Gastrocnemius medialis (tissue), 4 donors: ENCODE results near the gene IQGAP3. TPM values are rescaled to one million over a fixed set of nuclear protein-coding genes. Genes with fewer than 3 reads are reported as not detected.
A peak's percentile ranks its signal among the peaks of the same experiment; 100 is the strongest.

Source experiments
- ATAC-seq, 2 donors: fragments of 150-250 bp; one replicate each; pipeline ENCODE4 v1.9.1; 2016
- DNase-seq, 2 donors: peaks; one replicate each; pipeline ENCODE4 v3.0.0-alpha.2; 2019
- H3K27ac ChIP-seq, 4 donors: fragments of 200-600 bp; sonication (generic); 1 replicate in 1 of 4; 2 replicates in 3 of 4; pipeline ENCODE4 v1.5.1; 2016 to 2018; ENCODE audit warnings: mild to moderate bottlenecking in 2 of 4, moderate library complexity in 1 of 4
- H3K27me3 ChIP-seq, 3 donors: fragments of 200-600 bp; sonication (generic) in 2 of 3; 1 replicate in 1 of 3; 2 replicates in 2 of 3; pipeline versions ENCODE4 v1.5.1 to v1.6.0; 2016 to 2019; ENCODE audit warnings: mild to moderate bottlenecking in 1 of 3, moderate library complexity in 1 of 3
- H3K36me3 ChIP-seq, 2 donors: fragments of 200-600 bp; sonication (generic) in 1 of 2; one replicate each; pipeline ENCODE4 v1.5.1; 2017 to 2018
- H3K4me1 ChIP-seq, 2 donors: fragments of 200-600 bp; sonication (generic) in 1 of 2; one replicate each; pipeline ENCODE4 v1.5.1; 2016 to 2017; ENCODE audit warnings: mild to moderate bottlenecking in 2 of 2
- H3K4me3 ChIP-seq, 4 donors: fragments of 200-600 bp; sonication (generic) in 3 of 4; 1 replicate in 1 of 4; 2 replicates in 3 of 4; pipeline ENCODE4 v1.5.1; 2016 to 2019; ENCODE audit warnings: mild to moderate bottlenecking in 2 of 4
- H3K9me3 ChIP-seq, 3 donors: fragments of 200-600 bp; sonication (generic) in 2 of 3; 1 replicate in 1 of 3; 2 replicates in 2 of 3; pipeline ENCODE4 v1.5.1; 2016 to 2019
- POLR2A ChIP-seq, 2 donors: fragments of 450-650 bp; IDR thresholded peaks; one replicate each; pipeline ENCODE4 v1.6.1; 2017; ENCODE audit warnings: antibody characterized with exemption in 2 of 2, mild to moderate bottlenecking in 2 of 2, moderate library complexity in 2 of 2
- in situ Hi-C, 4 donors: fragments of 200-750 bp; cut with MboI; loops; one replicate each; pipeline versions ENCODE4 v1.15.0 to v1.8.0; 2017; ENCODE audit warnings: low sequenced_read_pairs in 4 of 4
- intact Hi-C: fragments of 100-400 bp; cut with DNase I; formaldehyde crosslinking; loops from one replicate; pipeline ENCODE4 v1.15.1; 2023; ENCODE audit warnings: low total_unique reads
- total RNA-seq, 4 donors: library from RNA; depleted of rRNA; stranded (reverse); fragments of >200 nt; gene quantifications; one replicate each; pipeline versions ENCODE4 v1.1.0 to v1.2.3, GENCODE V29; 2016
- TF ChIP-seq, protein P1 (sequence below), 5 experiments: fragments of 450-650 bp in 3 of 5; fragments of 200-600 bp in 2 of 5; sonication (generic) in 2 of 5; IDR thresholded peaks in 4 of 5; conservative IDR thresholded peaks in 1 of 5; 1 replicate in 4 of 5; 2 replicates in 1 of 5; pipeline ENCODE4 v1.5.1; 2016 to 2019; ENCODE audit warnings: antibody characterized with exemption in 5 of 5, mild to moderate bottlenecking in 3 of 5, moderate library complexity in 3 of 5

Gene IQGAP3
- total RNA-seq, 4 donors from 2014 or later: 0.20 to 0.55 TPM; not detected in 2

GRCh38 chr1:156543066-156543465, 29.3 kb downstream of the IQGAP3 start:
- H3K36me3 ChIP-seq: no peaks in the 10 kb centered on the region
- no peak for ATAC-seq
- no peak overlapping the region for H3K27ac ChIP-seq
- H3K4me3 ChIP-seq: no peak overlapping the region
- intact Hi-C loops: loop anchor here (10.0 kb wide), 1 partner anchor 158 kb away; no protein-coding TSS in a partner anchor
- in situ Hi-C loops: no loop called here
- no peaks in the 10 kb centered on the region for H3K4me1 ChIP-seq
- no peaks in the 10 kb centered on the region for H3K9me3 ChIP-seq
- TF ChIP-seq, protein P1, sequence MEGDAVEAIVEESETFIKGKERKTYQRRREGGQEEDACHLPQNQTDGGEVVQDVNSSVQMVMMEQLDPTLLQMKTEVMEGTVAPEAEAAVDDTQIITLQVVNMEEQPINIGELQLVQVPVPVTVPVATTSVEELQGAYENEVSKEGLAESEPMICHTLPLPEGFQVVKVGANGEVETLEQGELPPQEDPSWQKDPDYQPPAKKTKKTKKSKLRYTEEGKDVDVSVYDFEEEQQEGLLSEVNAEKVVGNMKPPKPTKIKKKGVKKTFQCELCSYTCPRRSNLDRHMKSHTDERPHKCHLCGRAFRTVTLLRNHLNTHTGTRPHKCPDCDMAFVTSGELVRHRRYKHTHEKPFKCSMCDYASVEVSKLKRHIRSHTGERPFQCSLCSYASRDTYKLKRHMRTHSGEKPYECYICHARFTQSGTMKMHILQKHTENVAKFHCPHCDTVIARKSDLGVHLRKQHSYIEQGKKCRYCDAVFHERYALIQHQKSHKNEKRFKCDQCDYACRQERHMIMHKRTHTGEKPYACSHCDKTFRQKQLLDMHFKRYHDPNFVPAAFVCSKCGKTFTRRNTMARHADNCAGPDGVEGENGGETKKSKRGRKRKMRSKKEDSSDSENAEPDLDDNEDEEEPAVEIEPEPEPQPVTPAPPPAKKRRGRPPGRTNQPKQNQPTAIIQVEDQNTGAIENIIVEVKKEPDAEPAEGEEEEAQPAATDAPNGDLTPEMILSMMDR (IDR thresholded peaks at IDR 0.05 in 4 of 5, conservative IDR thresholded peaks at IDR 0.05 in 1 of 5): no peak
- no peak for TF ChIP-seq POLR2A (IDR thresholded peaks at IDR 0.05)
- no peaks in the 10 kb centered on the region for H3K27me3 ChIP-seq
- DNase-seq: peak in 1 of 2 donors; percentile 8

DNA sequence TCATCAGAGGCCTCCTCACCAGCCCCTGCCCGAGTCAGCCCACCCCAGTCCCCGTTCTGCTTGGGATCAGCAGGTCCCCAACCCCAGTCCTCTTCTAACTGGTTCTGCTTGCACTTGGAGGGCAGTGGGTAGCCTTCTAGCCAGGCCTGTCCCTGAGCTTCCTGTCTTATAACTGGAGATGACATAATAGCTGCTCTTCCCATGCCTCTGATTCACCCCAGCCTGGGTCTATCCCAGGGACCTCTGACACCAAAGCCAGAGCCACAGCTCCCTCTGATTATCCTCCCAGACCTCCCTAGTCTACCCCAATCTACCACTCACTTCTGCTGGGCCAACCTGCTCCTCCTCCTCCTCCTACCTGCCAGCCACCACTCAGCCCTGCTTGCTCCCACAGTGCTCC, 31.4 kb downstream of the IQGAP3 start:
- in situ Hi-C loops: no loop called here
- Histone ChIP-seq H3K4me1 (no peaks in the 10 kb centered on the region), H3K36me3 (no peaks in the 10 kb centered on the region), H3K4me3 (no peak overlapping the region), H3K27ac (no peak overlapping the region), H3K9me3 (no peaks in the 10 kb centered on the region), H3K27me3 (no peaks in the 10 kb centered on the region)
- DNase-seq (peak in 1 of 2 donors; percentile 10), ATAC-seq (peak in 1 of 2 donors; percentile 43)
- no peak for TF ChIP-seq POLR2A (IDR thresholded peaks at IDR 0.05)
- TF ChIP-seq, protein P1 (IDR thresholded peaks at IDR 0.05 in 4 of 5, conservative IDR thresholded peaks at IDR 0.05 in 1 of 5): no peak
- intact Hi-C loops: loop anchor here (10.0 kb wide), 1 partner anchor 156 kb away; no protein-coding TSS in a partner anchor

GRCh38 chr1:156539818-156540355, 32.5 kb downstream of the IQGAP3 start:
- peak in 1 of 2 donors; percentile 9 for DNase-seq
- H3K27ac ChIP-seq: no peak overlapping the region
- H3K9me3 ChIP-seq: no peaks in the 10 kb centered on the region
- intact Hi-C loops: loop anchor here (10.0 kb wide), 1 partner anchor 155 kb away; no protein-coding TSS in a partner anchor
- no peaks in the 10 kb centered on the region for H3K4me1 ChIP-seq
- no peaks in the 10 kb centered on the region for H3K36me3 ChIP-seq
- H3K4me3 ChIP-seq: no peak overlapping the region
- in situ Hi-C loops: no loop called here
- H3K27me3 ChIP-seq: no peaks in the 10 kb centered on the region
- TF ChIP-seq, protein P1 (IDR thresholded peaks at IDR 0.05 in 4 of 5, conservative IDR thresholded peaks at IDR 0.05 in 1 of 5): no peak
- TF ChIP-seq POLR2A (IDR thresholded peaks at IDR 0.05): no peak
- no peak for ATAC-seq

DNA sequence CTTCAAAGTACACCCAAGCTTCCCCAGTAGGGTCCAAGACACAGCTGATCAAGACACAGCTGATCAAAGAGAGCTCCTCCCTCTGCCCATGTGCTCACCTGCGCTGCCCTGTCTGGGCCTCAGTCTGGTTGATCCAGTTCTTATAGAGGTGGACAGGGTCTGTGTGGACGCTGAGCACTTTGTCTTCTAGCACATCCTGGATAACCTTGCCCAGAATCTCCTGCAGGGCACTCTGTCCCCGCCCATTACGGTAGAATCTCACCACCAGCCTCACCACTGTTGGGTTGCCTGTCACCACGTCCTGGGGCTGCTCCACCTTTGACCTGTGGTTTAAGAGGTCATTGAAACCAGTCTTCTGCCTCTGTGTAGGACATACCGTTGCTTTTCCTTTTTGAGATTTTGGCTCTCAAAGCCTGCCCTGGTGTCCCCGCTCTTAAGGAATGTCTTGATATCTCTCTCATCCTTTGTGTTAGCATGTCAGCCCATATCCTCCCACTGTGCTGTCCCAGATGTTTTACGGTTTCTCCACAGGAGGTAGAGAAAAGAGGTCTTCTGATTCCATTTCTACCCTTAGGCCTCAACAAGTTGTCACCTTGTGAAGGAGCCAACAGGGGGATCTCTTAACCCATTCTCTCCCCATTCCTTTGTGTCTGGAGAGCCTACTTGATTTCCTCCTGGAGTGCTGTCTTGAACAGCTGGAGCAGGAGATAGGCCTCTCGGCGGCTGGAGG, 33.5 kb downstream of the IQGAP3 start:
- Histone ChIP-seq H3K4me3 (no peak overlapping the region), H3K4me1 (no peaks in the 10 kb centered on the region), H3K27me3 (no peaks in the 10 kb centered on the region), H3K36me3 (no peaks in the 10 kb centered on the region), H3K27ac (no peak overlapping the region), H3K9me3 (no peaks in the 10 kb centered on the region)
- DNase-seq (peak in 1 of 2 donors; percentile 3), ATAC-seq (no peak)
- in situ Hi-C loops: no loop called here
- intact Hi-C loops: no loop called here
- no peak for TF ChIP-seq POLR2A (IDR thresholded peaks at IDR 0.05)
- TF ChIP-seq, protein P1 (IDR thresholded peaks at IDR 0.05 in 4 of 5, conservative IDR thresholded peaks at IDR 0.05 in 1 of 5): no peak
